ENCODE measurements around the gene PLCH1. TPM values are rescaled to one million over a fixed set of nuclear protein-coding genes. Genes with fewer than 3 reads are reported as not detected.

PLCH1 gene
- total RNA-seq, 1 experiment from 2014 or later, result 0.12 TPM

GRCh38 chr3:155334914-155335723, 409.8 kb downstream of the PLCH1 start:
- CTCF ChIA-PET, result interaction anchor here (0.9 to 1.6 kb wide), 4 partner anchors 10 to 367 kb away, joined by 3 to 13 read pairs (median 4); no protein-coding TSS in a partner anchor
- H3K27me3 Mint-ChIP-seq (ENCODE audit: insufficient read depth, unreplicated experiment), result no peaks in the 10 kb centered on the region
- no TSS peak for BruUV-seq (replicated peaks)
- no peaks in the 10 kb centered on the region for H3K36me3 Mint-ChIP-seq (ENCODE audit: insufficient read depth, unreplicated experiment)
- H3K4me1 Mint-ChIP-seq (ENCODE audit: insufficient read depth, unreplicated experiment), result no peaks in the 10 kb centered on the region
- no peak overlapping the region for H3K27ac Mint-ChIP-seq (ENCODE audit: low read depth, unreplicated experiment)
- POLR2A ChIA-PET, result no interaction called here
- H3K9me3 Mint-ChIP-seq (ENCODE audit: unreplicated experiment), result no peaks in the 10 kb centered on the region
- intact Hi-C loops (cut with micrococcal nuclease), result no loop called here
- TF ChIP-seq CTCF (IDR thresholded peaks at IDR 0.05; ENCODE audit: unreplicated experiment), result no peak
- no peak for DNase-seq (ENCODE audit: unreplicated experiment)
- no peak overlapping the region for H3K4me3 Mint-ChIP-seq (ENCODE audit: unreplicated experiment)

- Mint-ChIP-seq H3K4me1 (ENCODE audit: insufficient read depth, unreplicated experiment) (no peaks in the 10 kb centered on the region), H3K9me3 (ENCODE audit: unreplicated experiment) (no peaks in the 10 kb centered on the region), H3K4me3 (ENCODE audit: unreplicated experiment) (no peak overlapping the region), H3K36me3 (ENCODE audit: insufficient read depth, unreplicated experiment) (no peaks in the 10 kb centered on the region), H3K27ac (ENCODE audit: low read depth, unreplicated experiment) (no peak overlapping the region), H3K27me3 (ENCODE audit: insufficient read depth, unreplicated experiment) (no peaks in the 10 kb centered on the region)
- ChIA-PET POLR2A (no interaction called here), CTCF (interaction anchor here (0.9 to 1.8 kb wide), 5 partner anchors 8 to 368 kb away, joined by 4 to 7 read pairs (median 5); no protein-coding TSS in a partner anchor)
- intact Hi-C loops (cut with micrococcal nuclease), result no loop called here
- DNase-seq (ENCODE audit: unreplicated experiment), result no peak
- TF ChIP-seq CTCF (IDR thresholded peaks at IDR 0.05; ENCODE audit: unreplicated experiment), result no peak
- no TSS peak for BruUV-seq (replicated peaks)
Measured at GRCh38 chr3:155334215-155334913, 410.5 kb downstream of the PLCH1 start.

- intact Hi-C loops (cut with micrococcal nuclease), result no loop called here
- H3K9me3 Mint-ChIP-seq (ENCODE audit: unreplicated experiment), result no peaks in the 10 kb centered on the region
- H3K4me3 Mint-ChIP-seq (ENCODE audit: unreplicated experiment), result no peak overlapping the region
- TF ChIP-seq CTCF (IDR thresholded peaks at IDR 0.05; ENCODE audit: unreplicated experiment), result no peak
- H3K4me1 Mint-ChIP-seq (ENCODE audit: insufficient read depth, unreplicated experiment), result no peaks in the 10 kb centered on the region
- DNase-seq (ENCODE audit: unreplicated experiment), result no peak
- no peaks in the 10 kb centered on the region for H3K36me3 Mint-ChIP-seq (ENCODE audit: insufficient read depth, unreplicated experiment)
- H3K27ac Mint-ChIP-seq (ENCODE audit: low read depth, unreplicated experiment), result no peak overlapping the region
- ChIA-PET POLR2A (no interaction called here), CTCF (interaction anchor here (0.6 to 1.8 kb wide), 4 partner anchors 9 to 369 kb away, joined by 3 to 6 read pairs (median 4); no protein-coding TSS in a partner anchor)
- no peaks in the 10 kb centered on the region for H3K27me3 Mint-ChIP-seq (ENCODE audit: insufficient read depth, unreplicated experiment)
- BruUV-seq (replicated peaks), result no TSS peak
Measured at GRCh38 chr3:155332716-155333115, 412.2 kb downstream of the PLCH1 start.

- no peak for TF ChIP-seq CTCF (IDR thresholded peaks at IDR 0.05; ENCODE audit: unreplicated experiment)
- H3K36me3 Mint-ChIP-seq (ENCODE audit: insufficient read depth, unreplicated experiment), result no peaks in the 10 kb centered on the region
- H3K9me3 Mint-ChIP-seq (ENCODE audit: unreplicated experiment), result no peaks in the 10 kb centered on the region
- H3K4me1 Mint-ChIP-seq (ENCODE audit: insufficient read depth, unreplicated experiment), result no peaks in the 10 kb centered on the region
- intact Hi-C loops (cut with micrococcal nuclease), result no loop called here
- ChIA-PET CTCF (interaction anchor here (1.1 kb wide), 1 partner anchor 371 kb away, joined by 3 read pairs; no protein-coding TSS in a partner anchor), POLR2A (interaction anchor here (0.6 kb wide), 1 partner anchor 430 kb away, joined by 3 read pairs; no protein-coding TSS in a partner anchor)
- no peaks in the 10 kb centered on the region for H3K27me3 Mint-ChIP-seq (ENCODE audit: insufficient read depth, unreplicated experiment)
- no TSS peak for BruUV-seq (replicated peaks)
- DNase-seq (ENCODE audit: unreplicated experiment), result no peak
- H3K4me3 Mint-ChIP-seq (ENCODE audit: unreplicated experiment), result no peak overlapping the region
- H3K27ac Mint-ChIP-seq (ENCODE audit: low read depth, unreplicated experiment), result no peak overlapping the region
Measured at GRCh38 chr3:155331078-155331477, 413.8 kb downstream of the PLCH1 start.
